ENCODE results near the gene LCLAT1. TPM values are rescaled to one million over a fixed set of nuclear protein-coding genes. Genes with fewer than 3 reads are reported as not detected.

The LCLAT1 gene
- total RNA-seq, 4 donors from 2014 or later: 25.3 to 55.4 (median 43.1) TPM

DNA sequence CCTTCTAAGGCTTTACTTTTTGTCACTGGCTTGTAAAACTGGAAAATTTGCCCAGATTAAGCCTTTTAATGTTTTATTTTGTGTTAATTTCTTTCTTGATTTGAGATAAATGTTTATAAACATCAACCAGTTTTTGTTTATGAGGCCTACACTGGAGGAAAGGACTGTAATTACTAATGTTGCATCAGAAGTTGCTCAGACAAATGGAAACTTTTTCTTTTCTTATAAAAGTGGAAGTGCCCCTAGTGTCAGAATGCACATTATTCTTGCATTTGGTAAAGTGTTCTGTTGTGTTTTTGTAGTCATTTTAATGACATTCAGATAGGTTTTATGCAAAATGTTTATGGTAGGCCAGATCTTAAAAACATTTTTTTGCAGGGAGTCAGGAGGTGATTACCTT, 25.3 kb downstream of the LCLAT1 start:
- Histone ChIP-seq H3K4me1 (peaks cover 0 to 45% (median 0%) of the 10 kb centered on the region in 3 donors), H3K27ac (peak overlapping the region in 1 of 4 donors; percentile 5), H3K27me3 (no peaks in the 10 kb centered on the region), H3K9me3 (no peaks in the 10 kb centered on the region), H3K4me3 (no peak overlapping the region), H3K36me3 (no peaks in the 10 kb centered on the region)
- ATAC-seq: no peak
- TF ChIP-seq EP300 (IDR thresholded peaks at IDR 0.05) (no peak), POLR2A (IDR thresholded peaks at IDR 0.05) (no peak), POLR2AphosphoS5 (IDR thresholded peaks at IDR 0.05) (no peak)
- TF ChIP-seq, protein P1, sequence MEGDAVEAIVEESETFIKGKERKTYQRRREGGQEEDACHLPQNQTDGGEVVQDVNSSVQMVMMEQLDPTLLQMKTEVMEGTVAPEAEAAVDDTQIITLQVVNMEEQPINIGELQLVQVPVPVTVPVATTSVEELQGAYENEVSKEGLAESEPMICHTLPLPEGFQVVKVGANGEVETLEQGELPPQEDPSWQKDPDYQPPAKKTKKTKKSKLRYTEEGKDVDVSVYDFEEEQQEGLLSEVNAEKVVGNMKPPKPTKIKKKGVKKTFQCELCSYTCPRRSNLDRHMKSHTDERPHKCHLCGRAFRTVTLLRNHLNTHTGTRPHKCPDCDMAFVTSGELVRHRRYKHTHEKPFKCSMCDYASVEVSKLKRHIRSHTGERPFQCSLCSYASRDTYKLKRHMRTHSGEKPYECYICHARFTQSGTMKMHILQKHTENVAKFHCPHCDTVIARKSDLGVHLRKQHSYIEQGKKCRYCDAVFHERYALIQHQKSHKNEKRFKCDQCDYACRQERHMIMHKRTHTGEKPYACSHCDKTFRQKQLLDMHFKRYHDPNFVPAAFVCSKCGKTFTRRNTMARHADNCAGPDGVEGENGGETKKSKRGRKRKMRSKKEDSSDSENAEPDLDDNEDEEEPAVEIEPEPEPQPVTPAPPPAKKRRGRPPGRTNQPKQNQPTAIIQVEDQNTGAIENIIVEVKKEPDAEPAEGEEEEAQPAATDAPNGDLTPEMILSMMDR (IDR thresholded peaks at IDR 0.05): no peak

DNA sequence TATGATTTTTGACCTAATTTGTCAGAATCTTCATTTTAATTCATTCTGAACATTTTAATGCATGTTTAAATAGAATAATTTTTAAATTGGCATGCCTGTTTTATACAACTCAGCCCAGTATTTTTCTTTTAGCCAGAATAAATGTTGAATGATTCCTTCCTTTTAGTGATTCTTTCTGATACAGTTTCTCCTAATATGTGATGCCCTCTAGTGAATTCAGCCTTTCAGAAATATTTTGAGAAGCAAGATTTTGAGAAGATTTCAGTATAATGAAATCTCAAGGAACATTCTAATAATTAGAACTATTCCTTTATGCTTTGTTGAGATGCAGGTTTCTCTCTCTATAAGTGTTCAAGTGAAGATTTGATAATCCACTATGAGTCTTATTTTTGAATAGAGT, 28.5 kb downstream of the LCLAT1 start:
- Histone ChIP-seq H3K36me3 (no peaks in the 10 kb centered on the region), H3K4me3 (no peak overlapping the region), H3K27me3 (no peaks in the 10 kb centered on the region), H3K9me3 (no peaks in the 10 kb centered on the region), H3K4me1 (peaks cover 0 to 67% (median 0%) of the 10 kb centered on the region in 3 donors), H3K27ac (peak overlapping the region in 2 of 4 donors; percentile 44 to 62)
- TF ChIP-seq, protein P1 (IDR thresholded peaks at IDR 0.05): peak in 2 of 4 experiments; percentile 6 to 35
- no peak for TF ChIP-seq EP300 (IDR thresholded peaks at IDR 0.05)
- no peak for ATAC-seq

DNA sequence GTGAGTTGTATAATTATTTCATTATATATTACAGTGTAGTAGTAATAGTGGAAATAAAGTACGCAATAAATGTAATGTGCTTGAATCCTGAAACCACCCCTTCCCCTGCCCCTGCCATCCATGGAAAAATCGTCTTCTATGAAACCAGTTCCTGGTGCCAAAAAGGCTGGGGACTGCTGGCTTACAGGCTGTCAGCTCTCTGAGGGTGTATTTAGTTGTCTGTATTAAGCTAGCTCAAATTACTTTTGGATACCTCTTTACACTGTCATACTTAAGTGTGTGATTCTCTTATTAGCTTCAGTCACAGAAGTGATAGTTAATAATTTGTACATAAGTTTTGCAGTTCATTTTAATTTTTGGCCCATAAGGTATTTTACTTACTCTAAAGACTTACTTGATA, 29.6 kb downstream of the LCLAT1 start:
- no peak overlapping the region for H3K4me3 ChIP-seq

DNA sequence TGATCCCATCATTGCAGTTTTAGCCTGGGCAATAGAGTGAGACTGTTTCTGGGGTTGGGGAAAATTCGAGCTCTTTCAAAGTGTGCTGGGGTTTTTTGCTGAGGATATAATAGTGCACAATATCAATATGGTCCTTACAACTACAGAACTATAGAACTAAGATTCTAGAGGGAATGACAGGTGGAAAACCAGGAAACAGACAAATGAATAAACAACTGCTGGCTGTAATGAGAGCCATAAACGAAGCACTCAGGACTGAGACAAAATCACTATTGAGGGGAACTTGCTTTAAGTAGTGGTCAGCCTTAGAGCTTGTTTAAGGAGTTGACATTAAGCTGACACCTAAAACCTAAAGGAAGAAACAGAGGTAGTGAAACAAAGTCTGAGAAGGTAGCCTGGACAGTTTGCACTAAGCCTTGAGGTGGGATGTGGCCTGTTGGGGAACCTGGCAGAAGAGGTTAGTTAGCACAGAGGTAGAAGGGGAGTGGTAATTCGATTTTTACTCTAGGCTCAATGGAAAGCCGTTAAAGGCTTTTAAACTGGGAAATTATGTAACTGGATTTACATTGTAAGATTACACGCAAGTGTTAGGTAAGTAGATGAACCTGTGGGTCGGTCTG, 33.8 kb downstream of the LCLAT1 start:
- Histone ChIP-seq H3K4me1 (peaks cover 6 to 86% (median 12%) of the 10 kb centered on the region in 3 donors), H3K36me3 (no peaks in the 10 kb centered on the region), H3K27me3 (no peaks in the 10 kb centered on the region), H3K4me3 (no peak overlapping the region), H3K9me3 (no peaks in the 10 kb centered on the region), H3K27ac (peak overlapping the region; percentile 39 to 70 (median 61))
- 71 to 77% methylated on average over 4 to 6 of the region's 6 CpGs for WGBS, 2 donors (ENCODE audit: low coverage in 1 of 2)
- no peak for ATAC-seq
- TF ChIP-seq EP300 (IDR thresholded peaks at IDR 0.05): no peak
- TF ChIP-seq POLR2AphosphoS5 (IDR thresholded peaks at IDR 0.05): no peak
- TF ChIP-seq, protein P1 (IDR thresholded peaks at IDR 0.05): no peak
- TF ChIP-seq POLR2A (IDR thresholded peaks at IDR 0.05): no peak

More for the DNA sequence above, 29.6 kb downstream of the LCLAT1 start:
- H3K4me1 ChIP-seq: peaks cover 4 to 76% (median 8%) of the 10 kb centered on the region in 3 donors
- ATAC-seq: no peak
- peak overlapping the region in 2 of 4 donors; percentile 54 to 62 for H3K27ac ChIP-seq
- 54 to 72% methylated on average over 2 of the region's 2 CpGs for WGBS, 2 donors (ENCODE audit: low coverage in 1 of 2)
- H3K27me3 ChIP-seq: no peaks in the 10 kb centered on the region
- no peaks in the 10 kb centered on the region for H3K36me3 ChIP-seq
- TF ChIP-seq POLR2AphosphoS5 (IDR thresholded peaks at IDR 0.05): no peak
- TF ChIP-seq, protein P1 (IDR thresholded peaks at IDR 0.05): no peak
- TF ChIP-seq POLR2A (IDR thresholded peaks at IDR 0.05): no peak
- no peak for TF ChIP-seq EP300 (IDR thresholded peaks at IDR 0.05)
- H3K9me3 ChIP-seq: no peaks in the 10 kb centered on the region

DNA sequence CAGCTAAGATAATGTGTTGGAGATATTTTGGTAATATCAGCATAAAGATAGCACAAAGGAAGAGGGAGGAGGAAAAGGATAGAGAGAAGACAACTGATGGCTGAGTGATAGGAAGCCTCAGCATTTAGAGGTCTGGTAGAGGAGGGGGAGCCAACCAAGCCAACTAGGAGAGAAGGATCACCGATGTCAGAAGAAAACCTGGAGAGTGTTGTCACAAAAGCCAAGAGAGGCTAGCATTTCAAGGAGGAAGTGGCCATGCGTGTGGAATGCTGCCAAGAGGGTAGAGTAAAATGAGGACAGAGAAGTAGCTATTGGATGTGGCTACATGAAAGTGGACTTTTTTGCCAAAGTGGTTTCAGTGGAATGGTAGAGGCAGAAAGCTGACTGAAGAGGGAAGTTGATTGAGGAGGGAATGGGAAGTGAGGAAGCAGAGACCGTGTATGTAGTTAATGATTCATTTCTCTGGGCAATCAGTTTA, 34.3 kb downstream of the LCLAT1 start:
- H3K36me3 ChIP-seq: no peaks in the 10 kb centered on the region
- TF ChIP-seq, protein P1 (IDR thresholded peaks at IDR 0.05): no peak
- TF ChIP-seq POLR2AphosphoS5 (IDR thresholded peaks at IDR 0.05) (no peak), POLR2A (IDR thresholded peaks at IDR 0.05) (no peak), EP300 (IDR thresholded peaks at IDR 0.05) (no peak)
- WGBS, 2 donors (ENCODE audit: low coverage in 1 of 2): 52 to 53% methylated on average over 3 of the region's 3 CpGs
- H3K27ac ChIP-seq: peak overlapping the region; percentile 61 to 73 (median 66)
- ATAC-seq: peak; percentile 25
- H3K27me3 ChIP-seq: no peaks in the 10 kb centered on the region
- H3K9me3 ChIP-seq: no peaks in the 10 kb centered on the region
- H3K4me3 ChIP-seq: no peak overlapping the region
- H3K4me1 ChIP-seq: peaks cover 6 to 82% (median 12%) of the 10 kb centered on the region in 3 donors
